IPS-18c (cell line): Measurements from ENCODE around the gene NEB.

Experiments used
- H3K4me3 ChIP-seq: 2 replicates; pipeline ENCODE4 v1.7.0; 2013; ENCODE audit warnings: low read depth, mild to moderate bottlenecking, low read length, moderate library complexity; ENCODE audit not compliant: insufficient read depth
- H3K9me3 ChIP-seq: one replicate; pipeline ENCODE4 v1.6.1; 2013; ENCODE audit warnings: mild to moderate bottlenecking, low read length, moderate library complexity; ENCODE audit not compliant: control insufficient read depth, insufficient read depth

Gene NEB, protein sequence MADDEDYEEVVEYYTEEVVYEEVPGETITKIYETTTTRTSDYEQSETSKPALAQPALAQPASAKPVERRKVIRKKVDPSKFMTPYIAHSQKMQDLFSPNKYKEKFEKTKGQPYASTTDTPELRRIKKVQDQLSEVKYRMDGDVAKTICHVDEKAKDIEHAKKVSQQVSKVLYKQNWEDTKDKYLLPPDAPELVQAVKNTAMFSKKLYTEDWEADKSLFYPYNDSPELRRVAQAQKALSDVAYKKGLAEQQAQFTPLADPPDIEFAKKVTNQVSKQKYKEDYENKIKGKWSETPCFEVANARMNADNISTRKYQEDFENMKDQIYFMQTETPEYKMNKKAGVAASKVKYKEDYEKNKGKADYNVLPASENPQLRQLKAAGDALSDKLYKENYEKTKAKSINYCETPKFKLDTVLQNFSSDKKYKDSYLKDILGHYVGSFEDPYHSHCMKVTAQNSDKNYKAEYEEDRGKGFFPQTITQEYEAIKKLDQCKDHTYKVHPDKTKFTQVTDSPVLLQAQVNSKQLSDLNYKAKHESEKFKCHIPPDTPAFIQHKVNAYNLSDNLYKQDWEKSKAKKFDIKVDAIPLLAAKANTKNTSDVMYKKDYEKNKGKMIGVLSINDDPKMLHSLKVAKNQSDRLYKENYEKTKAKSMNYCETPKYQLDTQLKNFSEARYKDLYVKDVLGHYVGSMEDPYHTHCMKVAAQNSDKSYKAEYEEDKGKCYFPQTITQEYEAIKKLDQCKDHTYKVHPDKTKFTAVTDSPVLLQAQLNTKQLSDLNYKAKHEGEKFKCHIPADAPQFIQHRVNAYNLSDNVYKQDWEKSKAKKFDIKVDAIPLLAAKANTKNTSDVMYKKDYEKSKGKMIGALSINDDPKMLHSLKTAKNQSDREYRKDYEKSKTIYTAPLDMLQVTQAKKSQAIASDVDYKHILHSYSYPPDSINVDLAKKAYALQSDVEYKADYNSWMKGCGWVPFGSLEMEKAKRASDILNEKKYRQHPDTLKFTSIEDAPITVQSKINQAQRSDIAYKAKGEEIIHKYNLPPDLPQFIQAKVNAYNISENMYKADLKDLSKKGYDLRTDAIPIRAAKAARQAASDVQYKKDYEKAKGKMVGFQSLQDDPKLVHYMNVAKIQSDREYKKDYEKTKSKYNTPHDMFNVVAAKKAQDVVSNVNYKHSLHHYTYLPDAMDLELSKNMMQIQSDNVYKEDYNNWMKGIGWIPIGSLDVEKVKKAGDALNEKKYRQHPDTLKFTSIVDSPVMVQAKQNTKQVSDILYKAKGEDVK (N-terminal part only)

DNA sequence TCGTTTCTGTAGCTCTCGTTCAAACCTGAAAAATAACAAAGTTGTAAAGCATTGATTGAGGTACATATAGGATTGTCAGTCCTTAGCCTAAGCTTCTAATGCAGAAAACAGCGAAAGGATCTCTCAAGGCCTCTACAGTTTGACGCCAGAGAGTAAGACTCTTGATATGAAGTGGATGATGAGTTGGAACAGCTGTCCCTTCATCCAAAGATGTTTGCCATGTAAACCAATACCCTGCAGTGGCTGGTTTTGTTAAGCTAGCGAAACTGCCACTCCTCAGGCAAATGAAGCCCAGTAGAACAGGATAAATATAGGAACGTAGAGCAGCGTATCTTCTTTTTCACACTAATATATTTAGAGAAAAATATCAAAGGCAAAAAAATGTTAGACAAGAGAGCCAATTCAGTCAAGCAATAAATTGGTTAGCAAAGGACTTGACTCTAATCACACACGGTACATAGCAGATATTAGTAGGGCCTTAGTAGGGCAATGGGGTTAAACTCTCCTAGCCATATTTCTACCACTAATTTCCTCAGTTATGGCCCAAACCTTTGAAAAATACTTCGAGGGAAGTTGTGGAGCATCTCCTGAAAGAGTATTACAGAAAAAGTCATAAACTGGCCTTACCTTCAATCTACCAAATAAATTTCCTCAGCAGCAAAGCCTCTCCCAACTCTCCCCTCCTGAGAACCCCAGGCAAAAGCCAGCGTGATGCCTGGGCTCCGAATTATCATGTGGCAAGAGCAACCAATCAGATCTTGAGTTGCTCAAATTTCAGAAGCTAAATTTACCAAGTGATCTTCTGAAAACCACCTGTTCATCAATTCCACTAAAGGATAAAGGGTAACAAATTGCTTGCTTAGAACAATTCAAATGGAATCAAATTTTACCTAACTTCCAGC lies at the start of gene NEB:
NEB (minus strand) TSS at position 706 of the 902 bp plus-strand sequence. CDS start 1,320 bp downstream, outside the sequence.
- H3K9me3 ChIP-seq: peaks cover 3% of the 10 kb centered on the region
- H3K4me3 ChIP-seq: no peak within 1 kb of the TSS

DNA sequence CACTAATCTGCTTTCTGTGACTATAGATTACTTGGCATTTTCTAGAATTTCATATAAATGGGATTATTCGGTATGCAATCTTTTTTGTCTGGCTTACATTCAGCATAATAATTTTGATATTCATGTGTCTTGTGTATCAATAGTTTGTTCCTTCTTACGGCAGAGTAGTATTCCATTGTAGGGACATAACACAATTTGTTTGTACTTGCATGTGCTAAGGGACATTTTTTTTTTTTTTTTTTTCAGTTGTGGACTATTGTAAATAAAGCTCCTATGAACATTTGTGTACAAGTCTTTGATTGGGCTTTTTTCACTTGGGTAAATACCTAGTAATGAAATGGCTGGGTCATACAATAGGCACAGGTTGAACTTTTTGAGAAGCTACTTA lies 48.9 kb upstream of the NEB start:
- no peaks in the 10 kb centered on the region for H3K9me3 ChIP-seq

DNA sequence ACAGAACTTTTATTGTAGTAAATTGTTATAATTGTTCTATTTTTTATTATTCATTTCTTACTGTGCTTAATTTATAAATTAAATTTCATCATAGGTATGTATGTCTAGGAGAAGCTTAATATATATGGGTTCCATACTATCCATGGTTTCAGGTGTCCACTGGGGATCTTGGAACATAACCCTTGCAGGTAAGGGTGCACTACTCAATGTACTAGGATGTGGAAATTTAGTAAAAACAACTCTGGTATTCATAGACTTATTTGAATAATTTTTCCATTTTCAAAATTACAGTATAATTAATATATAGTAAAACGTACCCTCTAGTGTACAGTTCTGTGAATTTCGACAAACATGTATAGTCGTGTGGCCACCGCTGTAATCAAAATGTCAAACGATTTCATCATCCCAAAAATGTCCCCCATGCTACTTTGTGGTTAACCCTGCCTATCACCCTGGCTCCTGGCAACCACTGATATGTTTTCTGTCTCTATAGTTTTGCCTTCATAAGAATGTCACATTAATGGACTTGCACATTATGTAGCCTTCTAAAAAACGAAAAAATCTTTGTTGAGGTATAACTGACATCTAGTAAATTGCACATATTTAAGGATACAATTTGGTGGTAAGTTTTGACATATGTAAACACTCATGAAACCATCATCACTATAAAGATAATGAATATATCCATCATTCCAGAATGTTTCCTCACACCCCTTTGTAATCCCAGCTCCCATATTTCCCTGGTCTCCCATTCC lies 48.3 kb upstream of the NEB start:
- H3K9me3 ChIP-seq: no peaks in the 10 kb centered on the region
- H3K4me3 ChIP-seq: no peak overlapping the region

More for the DNA sequence above, 48.9 kb upstream of the NEB start:
- no peak overlapping the region for H3K4me3 ChIP-seq

DNA sequence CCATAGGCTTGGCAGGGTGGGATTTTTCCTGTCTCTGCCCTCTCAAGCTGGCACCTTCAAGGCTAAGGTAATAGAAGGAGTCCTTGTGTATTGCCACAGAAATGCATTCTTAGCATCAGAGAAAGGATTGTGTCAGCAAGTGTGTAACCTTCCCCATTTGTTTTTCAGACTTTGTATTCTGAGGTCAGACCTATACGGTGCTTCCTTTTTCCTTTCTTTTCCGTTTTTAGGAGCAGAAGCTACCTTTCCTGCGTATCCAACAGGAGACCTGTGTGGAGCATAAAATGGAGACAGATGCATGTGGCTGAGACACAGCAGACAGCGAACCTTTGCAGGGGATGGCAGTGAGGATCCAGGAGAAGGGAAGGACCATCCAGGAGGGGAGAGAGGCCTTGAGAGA lies 47.4 kb upstream of the NEB start:
- no peak overlapping the region for H3K4me3 ChIP-seq
- H3K9me3 ChIP-seq: no peaks in the 10 kb centered on the region

DNA sequence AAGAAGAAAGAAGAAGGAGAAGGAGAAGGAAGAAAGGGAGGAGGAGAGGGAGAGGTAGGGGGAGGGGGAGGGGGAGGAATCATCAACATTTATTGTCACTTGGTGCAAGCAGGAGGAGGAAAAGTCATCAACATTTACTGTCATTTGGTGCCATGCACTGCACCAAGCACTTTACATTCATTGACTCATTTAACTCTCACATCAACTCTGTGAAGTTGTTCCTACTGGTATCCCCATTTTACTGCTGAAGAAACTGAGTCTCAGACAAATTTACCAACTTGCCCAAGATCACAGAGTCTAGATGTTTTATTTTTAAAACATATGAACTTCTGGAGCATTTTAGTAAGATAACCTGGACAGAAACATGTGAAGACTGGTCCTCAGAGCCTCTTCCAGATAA lies 46.7 kb upstream of the NEB start:
- Histone ChIP-seq H3K9me3 (no peaks in the 10 kb centered on the region), H3K4me3 (no peak overlapping the region)

DNA sequence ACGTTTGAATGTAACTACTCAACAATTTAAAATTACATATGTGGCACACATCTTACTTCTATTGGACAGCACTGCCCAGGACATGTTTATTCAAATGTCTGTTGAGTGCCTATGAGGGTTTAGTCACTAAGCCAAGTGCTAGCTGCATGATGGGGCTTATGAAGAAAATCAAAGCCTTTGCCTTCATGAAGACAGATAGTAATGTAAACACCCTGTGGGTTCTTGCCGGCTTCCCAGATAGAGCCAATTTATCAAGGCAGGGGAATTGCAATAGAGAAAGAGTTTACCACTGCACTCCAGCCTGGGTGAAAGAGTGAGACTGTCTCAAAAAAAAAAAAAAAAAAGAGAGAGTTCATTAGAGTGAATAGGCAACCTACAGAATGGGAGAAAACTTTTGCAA lies 43.7 kb upstream of the NEB start:
- no peaks in the 10 kb centered on the region for H3K9me3 ChIP-seq
- H3K4me3 ChIP-seq: no peak overlapping the region

DNA sequence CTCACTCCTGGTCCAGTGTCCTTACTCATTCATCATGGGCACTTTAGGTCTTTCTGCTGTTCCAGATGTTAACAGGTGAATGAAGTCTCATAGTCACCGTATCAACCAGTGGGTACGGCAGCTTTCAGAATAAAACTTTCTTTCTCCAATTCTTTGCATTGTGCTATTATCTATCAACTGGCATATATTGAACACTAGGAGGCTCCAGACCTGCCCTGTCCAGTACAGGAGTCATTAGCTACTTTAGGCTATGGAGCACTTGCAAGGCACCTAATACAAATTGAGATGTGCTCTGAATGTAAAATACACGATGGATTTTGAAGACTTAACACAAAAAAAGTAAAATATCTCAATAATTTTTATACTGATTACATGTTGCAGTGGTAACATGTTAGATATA lies 43.2 kb upstream of the NEB start:
- H3K9me3 ChIP-seq: no peaks in the 10 kb centered on the region
- no peak overlapping the region for H3K4me3 ChIP-seq

DNA sequence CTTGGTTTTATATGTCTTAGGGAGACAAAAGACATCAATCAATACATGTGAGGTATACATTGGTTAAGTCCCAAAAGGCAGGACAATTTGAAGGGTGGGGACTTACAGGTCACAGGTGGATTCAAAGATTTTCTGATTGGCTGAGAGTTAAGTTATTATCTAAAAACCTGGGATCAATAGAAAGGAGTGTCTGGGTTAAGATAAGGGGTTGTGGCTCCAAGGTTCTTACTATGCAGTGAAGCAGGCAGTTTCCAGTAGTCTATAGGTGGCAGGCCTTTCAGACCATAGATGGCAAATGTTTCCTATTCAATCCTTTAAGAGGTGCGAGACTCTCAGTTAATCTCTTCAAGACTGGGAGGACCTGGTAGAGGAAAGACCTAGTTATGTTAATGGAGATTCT lies 42.1 kb upstream of the NEB start:
- H3K9me3 ChIP-seq: no peaks in the 10 kb centered on the region
- no peak overlapping the region for H3K4me3 ChIP-seq

DNA sequence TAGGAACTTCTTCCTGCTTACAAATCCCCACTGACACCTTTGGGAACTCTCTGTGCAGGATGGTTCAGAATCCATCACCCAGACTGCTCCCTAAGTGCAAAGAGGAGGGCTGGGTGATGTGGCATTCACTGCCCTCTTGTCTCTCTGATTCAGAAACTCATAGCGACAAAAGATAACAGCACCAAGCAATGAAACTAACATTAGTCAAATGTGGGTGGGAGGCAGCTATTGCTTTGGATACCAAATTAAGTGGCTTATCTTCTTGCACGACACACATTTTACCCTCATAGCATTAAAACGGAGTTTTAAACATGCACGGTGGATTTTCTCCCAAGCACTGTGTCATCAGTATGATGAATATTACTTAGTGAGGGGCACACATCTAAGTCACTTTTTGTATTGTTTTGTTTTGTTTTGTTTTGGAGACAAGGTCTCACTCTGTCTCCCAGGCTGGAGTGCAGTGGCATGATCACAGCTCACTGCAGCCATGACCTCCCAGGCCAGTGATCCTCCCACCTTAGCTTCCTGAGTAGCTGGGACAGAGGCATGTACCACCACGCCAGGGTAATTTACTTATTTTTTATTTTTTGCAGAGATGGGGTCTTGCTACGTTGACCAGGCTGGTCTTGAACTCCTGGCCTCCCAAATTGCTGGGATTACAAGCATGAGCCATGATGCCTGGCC lies 40.9 kb upstream of the NEB start:
- H3K4me3 ChIP-seq: no peak overlapping the region
- H3K9me3 ChIP-seq: no peaks in the 10 kb centered on the region

DNA sequence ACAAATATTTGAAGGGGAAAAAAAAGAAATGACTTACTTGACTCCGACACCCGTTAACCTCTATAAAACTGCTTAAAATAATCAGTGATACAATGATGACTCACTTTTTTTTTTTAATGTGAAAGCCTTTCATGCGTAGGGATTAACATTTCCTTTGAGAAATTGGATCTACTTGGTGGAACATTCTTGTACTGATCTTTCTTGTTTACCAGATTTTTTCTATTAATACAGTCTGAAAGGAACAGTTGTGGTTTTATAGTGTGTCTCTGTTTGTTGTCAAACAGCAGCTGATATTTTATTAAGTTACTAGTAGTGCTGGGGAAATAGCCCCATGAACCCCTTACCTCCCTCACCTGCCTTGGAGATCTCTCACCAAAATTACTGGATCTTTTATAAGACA lies 40.2 kb upstream of the NEB start:
- Histone ChIP-seq H3K9me3 (no peaks in the 10 kb centered on the region), H3K4me3 (no peak overlapping the region)

DNA sequence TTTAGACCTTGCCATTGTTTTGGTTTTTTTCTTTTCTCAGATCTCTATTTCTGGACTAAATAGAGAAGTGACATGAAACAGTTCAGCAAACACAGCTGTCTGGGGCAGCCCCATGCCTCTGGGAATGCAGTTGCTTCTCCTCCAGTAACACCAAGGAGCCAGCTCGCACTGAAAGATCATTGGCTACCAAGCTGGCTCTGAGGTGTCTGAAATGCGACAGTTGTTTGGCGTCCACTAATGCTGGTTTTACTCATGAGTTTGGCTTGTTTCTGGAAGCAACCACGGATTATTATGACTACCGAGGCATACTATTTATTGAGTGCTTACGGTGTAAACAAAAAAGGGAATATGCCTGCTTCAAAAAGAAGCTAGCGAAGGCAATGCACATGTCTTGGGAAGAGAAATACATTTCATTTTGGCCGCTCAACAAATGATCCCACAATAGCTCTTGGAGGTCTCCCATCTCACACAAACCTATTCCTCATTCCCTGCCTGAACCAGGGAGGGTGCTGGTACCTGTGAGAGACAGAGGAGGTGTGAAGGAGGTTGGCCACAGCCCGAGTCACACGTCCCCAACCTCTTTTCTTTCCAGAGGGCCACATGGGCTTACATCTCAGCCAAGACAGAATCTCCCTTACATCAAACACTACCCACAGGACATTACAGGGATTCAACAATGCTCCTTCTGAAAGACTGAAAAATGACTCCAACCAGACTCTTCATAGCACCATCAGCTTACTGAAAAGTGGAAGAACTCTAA lies 37.5 kb upstream of the NEB start:
- Histone ChIP-seq H3K4me3 (no peak overlapping the region), H3K9me3 (no peaks in the 10 kb centered on the region)

DNA sequence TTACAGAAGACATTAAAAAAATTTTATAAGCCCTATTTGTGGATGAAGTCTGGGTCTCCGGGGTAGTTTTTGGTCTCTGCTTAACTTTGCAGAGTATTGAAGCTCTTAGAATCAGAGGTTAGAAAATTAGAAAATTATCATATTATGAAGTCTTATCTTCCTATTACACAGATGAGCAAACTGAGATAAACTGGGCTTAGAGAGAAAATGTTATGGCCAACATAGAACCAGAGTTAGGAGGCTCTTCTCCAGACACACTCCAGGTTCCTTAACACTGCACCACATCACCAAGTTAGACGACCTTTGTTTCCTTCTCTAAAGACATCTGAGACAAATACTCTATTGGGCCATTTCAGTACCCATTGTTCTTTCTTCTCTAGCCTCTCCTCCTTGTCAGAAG lies 36.7 kb upstream of the NEB start:
- Histone ChIP-seq H3K9me3 (no peaks in the 10 kb centered on the region), H3K4me3 (no peak overlapping the region)

DNA sequence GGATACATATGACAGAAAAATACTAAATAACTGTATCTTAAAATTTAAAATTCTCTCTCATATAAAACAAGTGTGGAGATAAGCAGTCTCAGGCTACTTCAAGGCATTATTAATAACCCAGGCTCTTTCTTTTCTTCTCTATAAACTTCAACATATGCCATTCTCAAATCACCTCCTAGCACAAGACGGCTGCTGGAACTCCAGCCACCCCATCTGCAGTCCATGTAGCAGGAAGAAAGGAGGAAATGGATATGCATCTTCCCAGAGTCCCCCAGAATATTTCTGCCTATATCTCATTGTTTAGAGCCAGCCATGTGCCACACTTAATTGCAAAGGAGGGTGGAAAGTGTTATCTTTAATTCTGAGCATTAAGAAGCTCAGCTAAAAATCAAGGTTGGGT lies 35.3 kb upstream of the NEB start:
- Histone ChIP-seq H3K9me3 (no peaks in the 10 kb centered on the region), H3K4me3 (no peak overlapping the region)

DNA sequence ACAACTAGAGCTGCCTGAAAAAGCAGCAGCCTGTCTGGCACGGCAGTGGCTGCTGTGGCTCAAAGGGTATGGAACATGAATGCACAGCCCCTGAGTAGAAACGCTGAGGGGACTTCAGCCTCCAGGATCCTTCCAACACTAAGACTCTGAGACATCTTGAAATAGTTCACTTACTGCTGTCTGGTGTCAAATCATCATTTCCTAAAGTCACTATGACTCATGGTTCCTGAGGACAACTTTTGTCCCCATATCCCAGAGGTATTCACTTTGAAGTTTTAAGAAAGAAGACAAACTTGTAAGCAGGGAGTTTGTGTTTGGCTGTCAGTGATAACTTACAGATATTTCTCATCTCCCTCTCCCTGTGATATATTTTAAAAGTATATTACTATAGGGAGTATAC lies 33.3 kb upstream of the NEB start:
- H3K9me3 ChIP-seq: peaks cover 2% of the 10 kb centered on the region
- no peak overlapping the region for H3K4me3 ChIP-seq
